ENCODE measurements around the gene CASQ2.

Gene CASQ2

GRCh38 chr1:115765091-115765490 is 3.4 kb downstream of the CASQ2 start:
- H4K20me1 ChIP-seq (ENCODE audit: control insufficient read depth, insufficient read depth, low read depth, low read length) = no peaks in the 10 kb centered on the region
- no peaks in the 10 kb centered on the region for H3F3A ChIP-seq (ENCODE audit: control insufficient read depth, insufficient read depth)
- H3K36me3 ChIP-seq (ENCODE audit: control insufficient read depth, low read length) = no peaks in the 10 kb centered on the region
- H3K4me1 ChIP-seq (ENCODE audit: control insufficient read depth, low read length) = no peaks in the 10 kb centered on the region
- no peak overlapping the region for H3K27ac ChIP-seq (ENCODE audit: low read depth, low read length)
- no peaks in the 10 kb centered on the region for H3K9me2 ChIP-seq (replicated peaks; ENCODE audit: control insufficient read depth, low read length)
- H3K79me2 ChIP-seq (ENCODE audit: control insufficient read depth, low read length) = no peaks in the 10 kb centered on the region
- no peak overlapping the region for H3K4me2 ChIP-seq (ENCODE audit: low read length)
- H3K9me3 ChIP-seq (ENCODE audit: control insufficient read depth, insufficient read depth, low read length) = no peaks in the 10 kb centered on the region
- no peaks in the 10 kb centered on the region for H3K27me3 ChIP-seq (ENCODE audit: control insufficient read depth, low read length)
- no peak overlapping the region for H3K4me3 ChIP-seq (ENCODE audit: low read length)
- no peak for TF ChIP-seq EZH2phosphoT487 (IDR thresholded peaks at IDR 0.05; ENCODE audit: borderline replicate concordance, low read length)
- TF ChIP-seq, protein P1, sequence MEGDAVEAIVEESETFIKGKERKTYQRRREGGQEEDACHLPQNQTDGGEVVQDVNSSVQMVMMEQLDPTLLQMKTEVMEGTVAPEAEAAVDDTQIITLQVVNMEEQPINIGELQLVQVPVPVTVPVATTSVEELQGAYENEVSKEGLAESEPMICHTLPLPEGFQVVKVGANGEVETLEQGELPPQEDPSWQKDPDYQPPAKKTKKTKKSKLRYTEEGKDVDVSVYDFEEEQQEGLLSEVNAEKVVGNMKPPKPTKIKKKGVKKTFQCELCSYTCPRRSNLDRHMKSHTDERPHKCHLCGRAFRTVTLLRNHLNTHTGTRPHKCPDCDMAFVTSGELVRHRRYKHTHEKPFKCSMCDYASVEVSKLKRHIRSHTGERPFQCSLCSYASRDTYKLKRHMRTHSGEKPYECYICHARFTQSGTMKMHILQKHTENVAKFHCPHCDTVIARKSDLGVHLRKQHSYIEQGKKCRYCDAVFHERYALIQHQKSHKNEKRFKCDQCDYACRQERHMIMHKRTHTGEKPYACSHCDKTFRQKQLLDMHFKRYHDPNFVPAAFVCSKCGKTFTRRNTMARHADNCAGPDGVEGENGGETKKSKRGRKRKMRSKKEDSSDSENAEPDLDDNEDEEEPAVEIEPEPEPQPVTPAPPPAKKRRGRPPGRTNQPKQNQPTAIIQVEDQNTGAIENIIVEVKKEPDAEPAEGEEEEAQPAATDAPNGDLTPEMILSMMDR (IDR thresholded peaks at IDR 0.05; ENCODE audit: low read depth, low read length, poor library complexity, severe bottlenecking) = no peak

- no peaks in the 10 kb centered on the region for H3K9me2 ChIP-seq (replicated peaks; ENCODE audit: control insufficient read depth, low read length)
- H3K4me1 ChIP-seq (ENCODE audit: control insufficient read depth, low read length) = no peaks in the 10 kb centered on the region
- TF ChIP-seq EZH2phosphoT487 (IDR thresholded peaks at IDR 0.05; ENCODE audit: borderline replicate concordance, low read length) = no peak
- TF ChIP-seq, protein P1 (IDR thresholded peaks at IDR 0.05; ENCODE audit: low read depth, low read length, poor library complexity, severe bottlenecking) = no peak
Measured at GRCh38 chr1:115764541-115764940, 4.0 kb downstream of the CASQ2 start.

DNA sequence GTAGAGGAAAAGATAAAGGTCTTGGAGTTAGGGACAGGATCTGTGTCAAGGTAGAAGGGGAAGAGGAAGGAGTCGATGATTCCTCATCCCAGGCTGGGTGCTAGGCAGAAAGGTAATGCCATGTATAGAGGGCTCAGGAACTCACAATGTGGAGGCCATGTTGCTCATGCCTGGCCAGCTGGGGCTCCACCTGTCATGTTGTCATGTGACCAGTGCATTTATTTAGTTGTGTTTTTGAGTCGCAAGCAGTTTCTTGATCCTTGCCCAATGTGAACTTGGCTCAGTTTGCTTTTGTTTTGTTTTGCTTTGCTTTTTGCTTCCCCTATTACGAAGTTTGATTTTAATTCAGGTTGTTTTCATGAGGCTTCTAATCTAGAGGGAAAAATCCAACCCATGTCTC is 5.7 kb downstream of the CASQ2 start:
- Histone ChIP-seq H3K27me3 (ENCODE audit: control insufficient read depth, low read length) (no peaks in the 10 kb centered on the region), H3F3A (ENCODE audit: control insufficient read depth, insufficient read depth) (no peaks in the 10 kb centered on the region), H3K4me1 (ENCODE audit: control insufficient read depth, low read length) (no peaks in the 10 kb centered on the region), H3K79me2 (ENCODE audit: control insufficient read depth, low read length) (no peaks in the 10 kb centered on the region), H3K9me2 (replicated peaks; ENCODE audit: control insufficient read depth, low read length) (no peaks in the 10 kb centered on the region), H3K4me2 (ENCODE audit: low read length) (no peak overlapping the region), H4K20me1 (ENCODE audit: control insufficient read depth, insufficient read depth, low read depth, low read length) (no peaks in the 10 kb centered on the region), H3K9me3 (ENCODE audit: control insufficient read depth, insufficient read depth, low read length) (no peaks in the 10 kb centered on the region), H3K36me3 (ENCODE audit: control insufficient read depth, low read length) (no peaks in the 10 kb centered on the region), H3K4me3 (ENCODE audit: low read length) (no peak overlapping the region), H3K27ac (ENCODE audit: low read depth, low read length) (no peak overlapping the region)
- TF ChIP-seq, protein P1 (IDR thresholded peaks at IDR 0.05; ENCODE audit: low read depth, low read length, poor library complexity, severe bottlenecking) = no peak
- TF ChIP-seq EZH2phosphoT487 (IDR thresholded peaks at IDR 0.05; ENCODE audit: borderline replicate concordance, low read length) = no peak

More at GRCh38 chr1:115764541-115764940, 4.0 kb downstream of the CASQ2 start:
- Histone ChIP-seq H3F3A (ENCODE audit: control insufficient read depth, insufficient read depth) (no peaks in the 10 kb centered on the region), H3K79me2 (ENCODE audit: control insufficient read depth, low read length) (no peaks in the 10 kb centered on the region), H3K27me3 (ENCODE audit: control insufficient read depth, low read length) (no peaks in the 10 kb centered on the region), H3K27ac (ENCODE audit: low read depth, low read length) (no peak overlapping the region), H3K9me3 (ENCODE audit: control insufficient read depth, insufficient read depth, low read length) (no peaks in the 10 kb centered on the region), H3K36me3 (ENCODE audit: control insufficient read depth, low read length) (no peaks in the 10 kb centered on the region), H3K4me3 (ENCODE audit: low read length) (no peak overlapping the region), H4K20me1 (ENCODE audit: control insufficient read depth, insufficient read depth, low read depth, low read length) (no peaks in the 10 kb centered on the region), H3K4me2 (ENCODE audit: low read length) (no peak overlapping the region)

Data from DOHH2 (cell line).